Measurements from ENCODE around the gene SGMS1.

Gene SGMS1

GRCh38 chr10:50384238-50384637, 239.5 kb downstream of the SGMS1 start:
- no peak overlapping the region for H3K4me3 ChIP-seq (replicated peaks; ENCODE audit: low read depth, low read length)
- no peak for DNase-seq (ENCODE audit: extremely low read depth, low read depth)
- no peak for TF ChIP-seq CTCF (IDR thresholded peaks at IDR 0.05; ENCODE audit: low read depth, low read length, missing control alignments)

- no peak overlapping the region for H3K4me3 ChIP-seq (replicated peaks; ENCODE audit: low read depth, low read length)
- DNase-seq (ENCODE audit: extremely low read depth, low read depth): no peak
- no peak for TF ChIP-seq CTCF (IDR thresholded peaks at IDR 0.05; ENCODE audit: low read depth, low read length, missing control alignments)
Measured at GRCh38 chr10:50382576-50383023, 241.2 kb downstream of the SGMS1 start.

GRCh38 chr10:50381642-50382041, 242.1 kb downstream of the SGMS1 start:
- TF ChIP-seq CTCF (IDR thresholded peaks at IDR 0.05; ENCODE audit: low read depth, low read length, missing control alignments): no peak
- DNase-seq (ENCODE audit: extremely low read depth, low read depth): no peak
- H3K4me3 ChIP-seq (replicated peaks; ENCODE audit: low read depth, low read length): no peak overlapping the region

DNA sequence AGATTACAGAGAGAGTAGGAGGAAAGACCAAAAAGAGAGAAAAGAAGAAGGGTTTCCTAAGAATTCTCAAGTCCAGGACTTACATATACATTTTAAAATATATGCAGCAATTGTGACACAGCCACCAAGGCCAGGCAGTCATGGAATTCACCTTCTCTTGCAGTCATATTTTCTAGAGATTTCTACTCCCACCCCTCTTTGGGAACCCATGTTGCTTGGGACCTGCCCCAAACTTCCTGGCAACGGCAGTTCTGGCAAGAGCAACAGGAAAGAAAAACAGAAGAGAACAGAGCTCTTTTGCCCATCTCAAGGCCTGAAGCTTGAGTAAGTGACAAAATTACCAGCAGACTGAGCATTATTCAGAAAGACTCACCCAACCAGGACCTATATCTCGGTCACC, 244.1 kb downstream of the SGMS1 start:
- no peak for DNase-seq (ENCODE audit: extremely low read depth, low read depth)
- no peak for TF ChIP-seq CTCF (IDR thresholded peaks at IDR 0.05; ENCODE audit: low read depth, low read length, missing control alignments)
- H3K4me3 ChIP-seq (replicated peaks; ENCODE audit: low read depth, low read length): no peak overlapping the region

GRCh38 chr10:50375745-50376144, 248.0 kb downstream of the SGMS1 start:
- H3K4me3 ChIP-seq (replicated peaks; ENCODE audit: low read depth, low read length): no peak overlapping the region
- DNase-seq (ENCODE audit: extremely low read depth, low read depth): no peak
- no peak for TF ChIP-seq CTCF (IDR thresholded peaks at IDR 0.05; ENCODE audit: low read depth, low read length, missing control alignments)

- no peak overlapping the region for H3K4me3 ChIP-seq (replicated peaks; ENCODE audit: low read depth, low read length)
- TF ChIP-seq CTCF (IDR thresholded peaks at IDR 0.05; ENCODE audit: low read depth, low read length, missing control alignments): no peak
- no peak for DNase-seq (ENCODE audit: extremely low read depth, low read depth)
Measured at GRCh38 chr10:50375051-50375452, 248.7 kb downstream of the SGMS1 start.

DNA sequence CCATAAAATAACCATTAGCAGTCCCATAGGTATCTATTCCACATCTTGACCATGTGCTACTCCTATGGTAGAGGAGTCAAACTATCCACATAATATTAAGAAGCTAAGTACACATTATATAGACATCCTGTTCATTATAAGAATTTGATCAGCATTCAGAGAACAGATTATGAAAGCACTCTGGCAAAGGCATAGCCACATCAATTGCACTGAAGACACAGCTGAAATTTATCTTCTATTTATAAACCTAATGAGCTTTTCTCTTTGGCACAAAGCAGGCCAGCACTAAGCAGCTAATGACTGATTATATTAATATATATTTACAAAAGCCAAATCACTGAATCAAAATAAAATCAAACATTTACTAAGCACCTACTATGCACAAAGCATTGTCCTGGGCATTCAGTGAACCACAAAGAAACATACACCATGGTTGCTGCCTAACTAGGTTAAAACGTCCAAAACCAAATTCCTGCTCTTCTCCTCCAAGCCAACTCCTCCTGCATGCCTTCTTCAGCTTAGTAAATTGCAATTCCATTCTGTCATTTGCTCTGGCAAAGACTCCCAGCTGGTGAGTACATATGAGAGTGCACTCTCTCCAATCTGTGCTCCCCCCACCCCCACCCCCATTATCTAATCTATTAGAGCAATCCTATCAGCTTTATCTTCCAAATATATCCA, 249.8 kb downstream of the SGMS1 start:
- TF ChIP-seq CTCF (IDR thresholded peaks at IDR 0.05; ENCODE audit: low read depth, low read length, missing control alignments): no peak
- no peak overlapping the region for H3K4me3 ChIP-seq (replicated peaks; ENCODE audit: low read depth, low read length)
- DNase-seq (ENCODE audit: extremely low read depth, low read depth): no peak

Measured in HFF-Myc (cell line).